ENCODE data around the gene STXBP4.
A peak's percentile ranks its signal among the peaks of the same experiment; 100 is the strongest.

Gene STXBP4

DNA sequence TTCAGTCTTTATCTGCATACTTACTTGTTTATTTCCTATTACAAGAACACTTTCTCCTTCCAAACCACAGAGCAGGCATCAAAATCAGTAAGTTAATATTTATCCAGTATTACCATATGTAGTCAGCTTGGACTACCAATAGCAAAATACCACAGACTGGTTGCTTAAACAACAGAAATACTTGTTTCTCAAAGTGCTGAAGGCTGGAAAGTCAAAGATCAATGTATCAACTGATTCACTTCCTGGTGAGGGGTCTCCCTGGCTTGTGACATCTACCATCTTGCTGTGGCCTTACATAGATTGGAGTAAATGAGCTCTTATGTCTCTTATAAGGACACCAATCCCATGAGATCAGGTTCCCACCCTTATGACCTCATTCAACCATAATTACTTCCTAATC is 2.6 kb downstream of the STXBP4 start:
- ATAC-seq (no peak), DNase-seq (no peak)

DNA sequence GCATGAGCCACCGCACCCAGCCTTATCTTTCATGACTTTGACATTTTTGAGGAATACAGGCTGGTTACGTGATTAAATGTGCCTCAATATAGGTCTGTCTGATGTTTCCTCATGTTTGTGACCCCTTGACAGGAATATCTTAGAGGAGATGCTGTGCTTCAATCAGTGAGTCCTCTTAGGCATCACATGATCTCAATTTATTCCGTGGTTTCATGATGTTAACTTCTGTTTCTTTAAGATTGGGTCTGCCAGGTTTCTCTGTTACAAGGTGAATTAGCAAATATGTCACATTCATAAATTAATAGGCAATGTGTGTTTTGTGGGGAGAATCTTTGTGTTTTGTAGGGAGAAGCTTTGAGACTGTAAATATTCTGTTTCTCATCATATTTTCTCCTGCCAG is 3.3 kb downstream of the STXBP4 start:
- ATAC-seq = no peak
- no peak for DNase-seq

GRCh38 chr17:54972406-54973138 is 4.0 kb downstream of the STXBP4 start:
- DNase-seq = no peak
- ATAC-seq = no peak

- ATAC-seq = no peak
Observed at GRCh38 chr17:54974759-54975158, 6.2 kb downstream of the STXBP4 start.

DNA sequence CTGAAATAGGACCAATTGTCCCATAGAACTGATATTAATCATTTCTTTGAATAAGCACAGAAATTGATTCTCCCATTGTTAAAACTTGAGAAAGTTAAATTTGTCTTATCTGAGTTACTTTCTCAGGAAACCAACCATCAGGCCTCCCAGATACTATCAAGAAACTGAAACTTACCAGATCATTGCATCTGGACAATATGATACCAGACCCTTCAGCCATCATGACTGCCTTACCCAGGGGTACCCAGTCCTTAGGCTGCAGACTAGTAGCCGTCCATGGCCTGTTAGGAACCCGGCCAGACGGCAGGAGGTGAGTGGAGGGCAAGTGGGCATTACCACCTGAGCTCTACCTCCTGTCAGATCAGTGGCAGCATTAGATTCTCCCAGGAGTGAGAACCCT is 7.8 kb downstream of the STXBP4 start:
- DNase-seq (no peak), ATAC-seq (no peak)

More at GRCh38 chr17:54974759-54975158, 6.2 kb downstream of the STXBP4 start:
- DNase-seq = no peak

GRCh38 chr17:54977744-54978143 is 9.2 kb downstream of the STXBP4 start:
- ATAC-seq (no peak), DNase-seq (no peak)

- ATAC-seq (no peak), DNase-seq (no peak)
Observed at GRCh38 chr17:54979657-54980056, 11.1 kb downstream of the STXBP4 start.

GRCh38 chr17:54980375-54980774 is 11.8 kb downstream of the STXBP4 start:
- no peak for ATAC-seq

DNA sequence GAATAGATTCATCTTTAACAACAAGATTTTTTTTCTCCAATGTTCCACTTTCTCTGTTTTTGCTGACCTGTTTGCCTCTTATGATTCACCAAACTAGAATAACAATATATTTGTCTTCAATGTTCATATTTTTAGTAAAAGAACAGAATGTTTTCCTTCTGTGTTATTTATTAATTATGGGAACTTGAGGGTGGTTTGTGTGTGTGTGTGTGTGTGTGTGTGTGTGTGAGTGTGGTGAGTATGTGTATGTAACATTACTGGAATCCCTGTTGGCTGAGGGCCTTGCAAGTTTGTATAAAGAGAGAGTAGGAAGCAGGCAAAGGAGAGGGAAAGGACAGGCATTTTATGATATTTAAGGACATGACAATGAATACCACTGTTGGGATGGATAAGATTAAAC is 13.8 kb downstream of the STXBP4 start:
- DNase-seq = no peak
- ATAC-seq = no peak

More at GRCh38 chr17:54980375-54980774, 11.8 kb downstream of the STXBP4 start:
- no peak for DNase-seq

DNA sequence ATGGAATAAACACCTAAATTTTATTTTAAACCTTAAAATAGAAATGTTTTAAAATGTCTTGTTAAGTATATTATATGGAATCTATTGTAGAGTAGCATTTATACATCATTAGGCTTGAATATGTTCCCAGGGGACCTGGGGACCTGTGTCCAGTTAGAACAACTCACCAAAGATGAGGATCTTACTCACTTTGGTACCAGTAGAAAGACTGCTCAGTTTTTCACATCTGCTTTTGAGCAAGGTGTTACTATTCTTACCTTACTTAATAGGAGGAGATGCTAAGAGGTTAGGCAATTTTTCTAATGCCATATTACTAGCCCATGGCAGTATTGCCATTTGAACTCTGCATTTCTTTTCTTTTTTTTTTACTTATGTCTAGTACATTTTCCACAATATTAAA is 14.7 kb downstream of the STXBP4 start:
- DNase-seq (no peak), ATAC-seq (no peak)

DNA sequence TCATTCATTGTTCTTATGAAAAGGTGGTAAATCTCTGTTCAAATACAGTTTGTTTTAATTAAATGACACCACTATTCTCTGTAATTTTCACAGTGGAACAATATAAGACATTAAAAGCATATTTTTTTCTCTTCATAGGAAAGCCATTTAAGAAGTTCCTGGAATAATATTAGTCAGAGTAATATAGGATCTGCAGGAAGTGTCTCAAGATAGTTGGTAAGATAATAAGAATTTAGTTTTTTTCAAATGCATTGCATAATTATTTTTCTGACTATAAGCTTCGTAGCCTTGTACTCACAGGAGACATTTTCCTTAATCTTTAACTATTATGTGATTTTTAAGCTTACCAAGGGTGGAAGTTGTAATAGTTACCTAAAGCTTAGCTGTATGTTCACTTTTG is 16.9 kb downstream of the STXBP4 start:
- DNase-seq (no peak), ATAC-seq (no peak)

GRCh38 chr17:54990118-54990517 is 21.6 kb downstream of the STXBP4 start:
- ATAC-seq (no peak), DNase-seq (no peak)

- DNase-seq (no peak), ATAC-seq (no peak)
Observed at GRCh38 chr17:54991567-54991966, 23.0 kb downstream of the STXBP4 start.

DNA sequence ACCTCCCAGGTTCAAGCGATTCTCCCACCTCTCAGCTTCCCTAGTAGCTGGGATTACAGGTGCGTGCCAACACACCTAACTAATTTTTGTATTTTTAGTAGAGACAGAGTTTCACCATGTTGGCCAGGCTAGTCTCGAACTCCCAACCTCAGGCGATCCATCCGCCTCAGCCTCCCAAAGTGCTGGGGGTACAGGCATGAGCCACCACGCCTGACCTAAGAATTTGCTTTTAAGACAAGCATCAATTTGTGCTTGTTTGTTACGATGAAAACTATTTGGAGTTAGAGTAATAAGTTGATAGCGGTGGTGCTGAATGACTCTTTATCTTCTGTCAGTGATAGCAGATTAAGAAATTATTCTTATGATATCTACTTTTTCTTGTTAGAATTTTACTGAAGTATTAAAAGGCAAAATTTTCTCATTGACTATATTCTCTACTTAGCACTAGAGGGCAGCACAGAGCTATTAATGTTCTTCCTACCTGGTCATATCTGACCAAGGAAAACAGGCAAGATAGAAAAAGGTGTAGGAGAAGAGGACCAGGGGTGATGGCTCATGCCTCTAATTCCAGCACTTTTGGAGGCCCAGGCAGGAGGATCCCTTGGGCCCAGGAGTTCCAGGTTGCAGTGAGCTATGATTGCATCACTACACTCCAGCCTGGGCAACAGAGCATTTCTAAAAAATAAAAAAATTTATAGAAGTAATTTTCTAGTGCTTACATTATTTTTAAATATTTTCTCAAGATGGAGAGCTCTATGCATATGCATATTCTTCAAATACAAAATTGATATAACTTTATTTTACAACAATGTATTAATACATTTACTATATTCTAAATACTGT is 24.5 kb downstream of the STXBP4 start:
- no peak for DNase-seq

DNA sequence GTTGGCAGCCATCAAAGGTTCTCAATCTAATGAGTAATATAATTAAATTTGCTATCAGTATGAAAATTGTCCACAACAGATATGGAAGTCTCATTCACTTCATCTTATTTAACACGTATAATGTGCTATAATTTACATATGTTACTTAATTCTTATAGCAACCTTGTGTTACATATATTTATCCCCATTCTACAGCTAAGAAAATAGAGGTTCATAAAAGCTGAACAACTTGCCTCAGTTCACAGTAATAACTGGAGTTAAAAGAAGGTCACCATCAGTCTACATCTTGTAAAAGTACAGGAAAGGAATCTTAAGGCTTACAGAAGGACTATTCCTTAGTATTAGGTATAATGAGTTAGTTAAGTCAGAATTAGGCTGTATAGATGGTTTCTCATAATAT is 27.9 kb downstream of the STXBP4 start:
- ATAC-seq (no peak), DNase-seq (no peak)

More for the DNA sequence above, 24.5 kb downstream of the STXBP4 start:
- peak; percentile 63 for ATAC-seq

DNA sequence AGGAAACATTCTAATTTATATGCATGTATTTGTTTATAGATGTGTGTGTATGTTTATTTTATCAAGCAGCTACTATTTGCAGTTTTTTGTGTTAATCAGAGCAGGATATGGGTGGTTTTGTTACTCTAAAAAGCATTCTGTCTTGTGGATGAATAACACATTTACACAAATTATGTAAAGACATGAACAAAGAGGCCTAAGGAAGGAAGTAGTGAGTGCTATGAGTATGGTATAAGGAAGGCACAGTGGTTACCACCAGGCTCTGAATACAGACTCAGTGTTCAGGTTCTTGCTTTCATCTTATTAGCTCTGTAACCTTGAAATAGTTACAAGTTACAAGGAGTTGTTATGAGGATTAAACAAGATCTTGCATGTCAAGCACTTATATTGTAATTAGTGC is 33.9 kb downstream of the STXBP4 start:
- no peak for DNase-seq
- ATAC-seq = no peak

GRCh38 chr17:55004484-55004883 is 35.9 kb downstream of the STXBP4 start:
- no peak for DNase-seq
- no peak for ATAC-seq

DNA sequence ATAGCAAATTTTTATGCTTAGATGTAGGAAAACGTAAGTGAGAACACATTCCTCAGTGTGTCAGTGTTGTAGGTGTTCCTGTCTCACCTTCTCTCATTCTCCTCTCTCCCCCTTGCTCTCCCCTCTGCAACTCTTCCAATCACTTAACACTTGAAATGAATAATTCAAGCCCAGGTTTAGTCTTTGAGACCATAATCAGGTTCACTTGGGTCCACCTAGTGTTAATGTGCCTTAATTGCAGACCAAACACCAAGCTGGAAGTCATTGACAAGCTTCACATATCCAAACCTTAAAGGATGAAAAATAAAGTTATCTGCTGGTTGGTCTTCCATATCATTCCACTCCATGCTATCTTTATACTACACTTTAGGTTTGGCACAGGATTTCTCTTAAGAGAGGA is 37.0 kb downstream of the STXBP4 start:
- no peak for ATAC-seq
- DNase-seq = no peak

DNA sequence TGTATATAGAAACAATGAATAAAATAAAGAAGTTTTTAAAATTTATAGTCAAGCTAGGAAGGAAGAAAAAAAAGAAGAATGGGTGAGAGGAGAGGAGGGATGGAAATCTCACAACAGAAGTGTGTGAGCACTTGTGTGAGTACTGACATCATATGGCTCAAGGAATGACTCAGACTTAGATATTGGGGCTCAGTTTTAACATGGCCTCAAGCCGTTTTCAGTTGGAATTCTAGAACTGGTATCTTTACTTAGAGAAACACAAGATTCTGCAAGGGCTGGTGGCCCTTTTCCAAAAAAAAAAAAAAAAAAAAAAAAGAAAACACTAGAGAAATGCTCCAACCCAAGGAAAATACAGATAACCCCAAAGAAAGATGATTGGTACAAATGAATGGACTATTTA is 55.1 kb downstream of the STXBP4 start:
- no peak for ATAC-seq

DNA sequence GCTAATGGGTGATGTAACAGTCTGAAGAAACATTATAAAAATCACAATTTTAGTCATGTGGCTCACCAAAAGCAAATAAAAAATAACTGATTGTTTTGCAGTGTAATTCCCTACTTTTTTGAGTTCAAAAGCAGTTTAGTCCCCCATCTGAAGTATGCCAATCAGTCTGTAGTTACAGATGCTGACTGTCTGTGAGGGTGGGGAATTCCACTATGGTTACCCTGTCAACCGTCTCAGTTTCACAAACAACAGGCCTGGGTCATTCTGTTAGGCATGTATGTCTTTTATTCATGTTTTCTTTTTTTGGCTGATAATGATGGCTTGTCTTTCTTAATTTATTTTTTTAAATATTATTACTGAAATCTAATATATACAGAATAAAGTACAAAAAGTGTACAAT is 69.3 kb downstream of the STXBP4 start:
- ATAC-seq = peak; percentile 65
- no peak for DNase-seq

More for the DNA sequence above, 55.1 kb downstream of the STXBP4 start:
- no peak for DNase-seq

DNA sequence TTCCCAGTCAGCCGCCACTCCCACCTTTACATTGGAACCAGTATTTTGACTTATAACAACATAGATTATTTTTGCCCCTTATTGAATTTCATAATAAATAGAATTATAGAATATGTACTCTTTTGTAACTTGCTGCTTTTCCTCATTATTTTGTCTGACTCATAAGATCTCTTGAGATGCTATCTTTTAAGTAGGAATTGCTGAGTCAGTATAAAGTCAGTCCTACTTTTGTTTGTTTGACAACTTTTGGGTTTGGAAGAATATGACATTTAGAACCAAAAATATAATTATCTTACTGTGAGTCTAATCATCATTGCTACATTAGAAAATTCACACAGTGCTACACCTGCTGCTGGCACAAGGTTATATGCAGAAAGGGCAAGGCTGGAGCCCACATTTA is 69.7 kb downstream of the STXBP4 start:
- DNase-seq (no peak), ATAC-seq (no peak)

DNA sequence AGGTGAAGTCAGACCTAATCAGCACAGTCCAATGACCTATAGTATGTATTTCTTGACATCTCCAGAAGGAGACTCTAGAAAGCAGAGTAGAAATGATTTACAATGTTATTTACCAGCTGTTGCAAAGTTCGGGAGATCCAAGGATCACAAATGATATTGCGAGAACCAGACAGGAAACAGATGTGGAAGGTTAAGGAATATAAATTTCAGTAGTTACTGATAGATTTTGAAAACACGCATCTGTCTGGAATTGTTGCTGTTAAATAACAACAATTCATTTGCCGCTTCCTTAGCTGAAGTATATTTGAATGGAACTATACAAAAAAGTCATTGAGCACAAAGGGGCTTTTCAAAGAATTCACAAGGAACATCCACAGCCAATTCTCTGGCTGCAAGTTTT is 72.0 kb downstream of the STXBP4 start:
- ATAC-seq = no peak
- DNase-seq = no peak

DNA sequence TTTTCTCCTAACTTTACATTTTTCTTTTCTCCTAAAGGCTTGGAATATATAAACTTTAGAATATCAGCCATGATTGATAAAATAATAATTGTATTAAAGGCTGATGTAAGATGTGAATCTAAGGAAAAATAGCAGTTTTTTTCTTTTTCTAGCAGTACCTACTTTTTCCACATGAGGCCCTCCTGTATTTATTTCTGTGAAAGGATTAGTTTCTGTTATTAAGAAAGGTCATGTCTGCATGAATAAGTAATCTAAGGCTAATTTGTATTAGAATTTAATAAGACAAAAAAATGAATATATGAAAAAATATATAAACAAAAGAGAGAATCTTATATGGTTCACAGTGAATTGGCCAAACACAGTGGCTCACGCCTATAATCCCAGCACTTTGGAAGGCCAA is 85.3 kb downstream of the STXBP4 start:
- ATAC-seq (no peak), DNase-seq (no peak)

DNA sequence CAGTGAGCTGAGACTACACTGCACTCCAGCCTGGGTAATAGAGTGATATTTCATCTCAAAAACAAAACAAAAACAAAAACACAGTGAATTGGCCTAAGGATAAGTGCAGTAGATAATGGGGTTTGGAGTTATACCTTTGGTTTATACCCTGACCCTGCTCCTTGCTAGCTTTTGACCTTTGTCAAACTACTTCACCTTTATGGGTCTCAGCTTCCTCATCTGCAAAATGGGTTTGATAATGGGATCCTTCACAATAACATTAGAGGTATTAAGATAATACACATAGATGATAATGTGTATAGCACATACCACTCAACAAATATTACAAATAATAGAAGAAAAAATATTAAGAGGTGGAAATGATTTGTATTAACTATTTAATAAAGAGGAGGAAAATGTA is 85.9 kb downstream of the STXBP4 start:
- DNase-seq (no peak), ATAC-seq (no peak)

Measured in stimulated activated naive CD8-positive, alpha-beta T cell treated with anti-CD3 and anti-CD28 coated beads, Interleukin-15, Interleukin-2, amounts not matched to agents 100 U/mL and 50 U/mL, for 24 hours (primary cell).